ENCODE data around the gene AKAP13.

AKAP13 gene

GRCh38 chr15:85578941-85579701 lies 198.7 kb downstream of the AKAP13 start:
- no peak for TF ChIP-seq CTCF (IDR thresholded peaks at IDR 0.05)
- no peaks in the 10 kb centered on the region for H3K27me3 ChIP-seq
- H3K27ac ChIP-seq = peak overlapping the region; percentile 75
- H3K36me3 ChIP-seq = peaks cover 73% of the 10 kb centered on the region
- H3K4me1 ChIP-seq (ENCODE audit: control insufficient read depth in 1 of 2, insufficient read depth in 1 of 2, low read depth in 1 of 2, low read length in 1 of 2) = peaks cover 44 to 46% of the 10 kb centered on the region in 2 experiments
- H3K9me3 ChIP-seq = no peaks in the 10 kb centered on the region
- no peak overlapping the region for H3K4me3 ChIP-seq (ENCODE audit: low read depth in 1 of 2, low read length in 1 of 2)

GRCh38 chr15:85579957-85580694 lies 199.7 kb downstream of the AKAP13 start:
- H3K27me3 ChIP-seq = no peaks in the 10 kb centered on the region
- H3K9me3 ChIP-seq = no peaks in the 10 kb centered on the region
- H3K27ac ChIP-seq = peak overlapping the region; percentile 75
- peaks cover 53 to 56% of the 10 kb centered on the region in 2 experiments for H3K4me1 ChIP-seq (ENCODE audit: control insufficient read depth in 1 of 2, insufficient read depth in 1 of 2, low read depth in 1 of 2, low read length in 1 of 2)
- TF ChIP-seq CTCF (IDR thresholded peaks at IDR 0.05) = no peak
- no peak overlapping the region for H3K4me3 ChIP-seq (ENCODE audit: low read depth in 1 of 2, low read length in 1 of 2)
- H3K36me3 ChIP-seq = peaks cover 70% of the 10 kb centered on the region

GRCh38 chr15:85580879-85581278 lies 200.5 kb downstream of the AKAP13 start:
- H3K36me3 ChIP-seq = peaks cover 69% of the 10 kb centered on the region
- H3K4me1 ChIP-seq (ENCODE audit: control insufficient read depth in 1 of 2, insufficient read depth in 1 of 2, low read depth in 1 of 2, low read length in 1 of 2) = peaks cover 58 to 59% of the 10 kb centered on the region in 2 experiments
- no peak for TF ChIP-seq CTCF (IDR thresholded peaks at IDR 0.05)
- no peak overlapping the region for H3K4me3 ChIP-seq (ENCODE audit: low read depth in 1 of 2, low read length in 1 of 2)
- H3K9me3 ChIP-seq = no peaks in the 10 kb centered on the region
- H3K27me3 ChIP-seq = no peaks in the 10 kb centered on the region
- peak overlapping the region; percentile 75 for H3K27ac ChIP-seq

- Histone ChIP-seq H3K4me3 (ENCODE audit: low read depth in 1 of 2, low read length in 1 of 2) (no peak overlapping the region), H3K9me3 (no peaks in the 10 kb centered on the region), H3K4me1 (ENCODE audit: control insufficient read depth in 1 of 2, insufficient read depth in 1 of 2, low read depth in 1 of 2, low read length in 1 of 2) (peaks cover 58 to 59% of the 10 kb centered on the region in 2 experiments), H3K36me3 (peaks cover 68% of the 10 kb centered on the region), H3K27ac (peak overlapping the region; percentile 75), H3K27me3 (no peaks in the 10 kb centered on the region)
- no peak for TF ChIP-seq CTCF (IDR thresholded peaks at IDR 0.05)
Measured at GRCh38 chr15:85581495-85581894, 201.1 kb downstream of the AKAP13 start.

GRCh38 chr15:85582131-85583079 lies 202.0 kb downstream of the AKAP13 start:
- Histone ChIP-seq H3K36me3 (peaks cover 70% of the 10 kb centered on the region), H3K27ac (peak overlapping the region; percentile 75), H3K9me3 (no peaks in the 10 kb centered on the region), H3K4me1 (ENCODE audit: control insufficient read depth in 1 of 2, insufficient read depth in 1 of 2, low read depth in 1 of 2, low read length in 1 of 2) (peaks cover 58 to 59% of the 10 kb centered on the region in 2 experiments), H3K4me3 (ENCODE audit: low read depth in 1 of 2, low read length in 1 of 2) (peak overlapping the region in 1 of 2 experiments; percentile 25), H3K27me3 (no peaks in the 10 kb centered on the region)
- TF ChIP-seq CTCF (IDR thresholded peaks at IDR 0.05) = no peak
